NCI-H748 treated with DMSO at 0.1 percent for 48 hours (cell line): Measurements from ENCODE around the gene PRR36.

ENCODE experiments used
- DNase-seq: peaks from one replicate; lab custom pipeline; 2025; lab: John Stamatoyannopoulos, UW

PRR36 gene

GRCh38 chr19:7818806-7819205 is 55.4 kb downstream of the PRR36 start:
- no peak for DNase-seq
